Liver (tissue), 9 donors: ENCODE data around the gene ZNF341. TPM values are rescaled to one million over a fixed set of nuclear protein-coding genes. Genes with fewer than 3 reads are reported as not detected.
A peak's percentile ranks its signal among the peaks of the same experiment; 100 is the strongest.

Experiments
- DNase-seq: peaks from one replicate; pipeline ENCODE4 v3.0.0-alpha.2; 2017; ENCODE audit warnings: low spot score
- H3K27ac ChIP-seq, 2 donors: one replicate each; pipeline ENCODE4 v1.7.0; 2013; ENCODE audit warnings: inconsistent platforms in 2 of 2, low read length in 2 of 2, control low read depth in 1 of 2, low read depth in 1 of 2, mild to moderate bottlenecking in 1 of 2
- H3K27me3 ChIP-seq, 4 donors: one replicate each; pipeline versions ENCODE4 v1.6.1 to v1.7.0; 2013; ENCODE audit warnings: low read length in 3 of 4, inconsistent platforms in 1 of 4, mild to moderate bottlenecking in 1 of 4, moderate library complexity in 1 of 4; ENCODE audit not compliant: control insufficient read depth in 4 of 4, insufficient read depth in 4 of 4
- H3K36me3 ChIP-seq, 4 donors: one replicate each; pipeline versions ENCODE4 v1.6.1 to v1.7.0; 2013; ENCODE audit warnings: low read length in 3 of 4, mild to moderate bottlenecking in 3 of 4, low read depth in 1 of 4, moderate library complexity in 1 of 4; ENCODE audit not compliant: control insufficient read depth in 4 of 4, insufficient read depth in 3 of 4
- H3K4me1 ChIP-seq, 4 donors: one replicate each; pipeline versions ENCODE4 v1.6.1 to v1.7.0; 2013; ENCODE audit warnings: low read length in 3 of 4, mild to moderate bottlenecking in 3 of 4, moderate library complexity in 1 of 4; ENCODE audit not compliant: control insufficient read depth in 4 of 4, insufficient read depth in 4 of 4
- H3K4me3 ChIP-seq, 3 donors: one replicate each; pipeline versions ENCODE4 v1.6.1 to v1.7.0; 2013; ENCODE audit warnings: low read length in 3 of 3, control low read depth in 1 of 3, low read depth in 1 of 3, mild to moderate bottlenecking in 1 of 3
- H3K9ac ChIP-seq, 2 donors: one replicate each; pipeline ENCODE4 v1.7.0; 2013; ENCODE audit warnings: low read length in 2 of 2, mild to moderate bottlenecking in 2 of 2, moderate library complexity in 2 of 2, control low read depth in 1 of 2, low read depth in 1 of 2
- H3K9me3 ChIP-seq, 4 donors: one replicate each; pipeline versions ENCODE4 v1.6.1 to v1.7.0; 2013; ENCODE audit warnings: low read length in 3 of 4; ENCODE audit not compliant: control insufficient read depth in 4 of 4
- EGR1 ChIP-seq, 2 donors: IDR thresholded peaks; 2 replicates each; pipeline ENCODE4 v1.6.1; 2016 to 2018; ENCODE audit warnings: antibody characterized with exemption in 2 of 2, low read depth in 2 of 2
- FOXA1 ChIP-seq: IDR thresholded peaks from 2 replicates; pipeline ENCODE4 v1.6.1; 2016; ENCODE audit warnings: antibody characterized with exemption
- FOXA2 ChIP-seq: IDR thresholded peaks from 2 replicates; pipeline ENCODE4 v1.6.1; 2016; ENCODE audit warnings: antibody characterized with exemption
- GABPA ChIP-seq, 2 donors: IDR thresholded peaks in 1 of 2; conservative IDR thresholded peaks in 1 of 2; 2 replicates each; pipeline ENCODE4 v1.6.1; 2016; ENCODE audit warnings: antibody characterized with exemption in 2 of 2, mild to moderate bottlenecking in 1 of 2, moderate library complexity in 1 of 2
- HNF4A ChIP-seq, 2 donors: conservative IDR thresholded peaks; 2 replicates each; pipeline ENCODE4 v1.6.1; 2016; ENCODE audit warnings: antibody characterized with exemption in 2 of 2, mild to moderate bottlenecking in 2 of 2
- HNF4G ChIP-seq: IDR thresholded peaks from 2 replicates; pipeline ENCODE4 v1.6.1; 2016; ENCODE audit warnings: antibody characterized with exemption
- JUND ChIP-seq, 2 donors: IDR thresholded peaks; 2 replicates each; pipeline ENCODE4 v1.6.1; 2016; ENCODE audit warnings: antibody characterized with exemption in 2 of 2
- RAD21 ChIP-seq, 2 donors: IDR thresholded peaks; 2 replicates each; pipeline ENCODE4 v1.6.1; 2016; ENCODE audit warnings: antibody characterized with exemption in 2 of 2, mild to moderate bottlenecking in 2 of 2
- REST ChIP-seq: IDR thresholded peaks from 2 replicates; pipeline ENCODE4 v1.6.1; 2016; ENCODE audit warnings: antibody characterized with exemption, mild to moderate bottlenecking
- RXRA ChIP-seq, 2 donors: IDR thresholded peaks; 2 replicates each; pipeline ENCODE4 v1.6.1; 2017 to 2018; ENCODE audit warnings: antibody characterized with exemption in 2 of 2, mild to moderate bottlenecking in 1 of 2
- SP1 ChIP-seq: IDR thresholded peaks from 2 replicates; pipeline ENCODE4 v1.6.1; 2018; ENCODE audit warnings: antibody characterized with exemption, mild to moderate bottlenecking
- TAF1 ChIP-seq: conservative IDR thresholded peaks from 2 replicates; pipeline ENCODE4 v1.6.1; 2016; ENCODE audit warnings: antibody characterized with exemption, mild to moderate bottlenecking
- YY1 ChIP-seq: IDR thresholded peaks from 2 replicates; pipeline ENCODE4 v1.6.1; 2016; ENCODE audit warnings: antibody characterized with exemption, mild to moderate bottlenecking
- ZBTB33 ChIP-seq: IDR thresholded peaks from 2 replicates; pipeline ENCODE4 v1.6.1; 2016; ENCODE audit warnings: antibody characterized with exemption
- whole genome bisulfite sequencing: extraction: QIAGEN DNeasy Blood & Tissue Kit; methylation state at CpG from one replicate; pipeline ENCODE4 v1.1.7; 2013; 5-methylcytosine and 5-hydroxymethylcytosine counted together
- polyA plus RNA-seq, 2 donors: library from polyadenylated mRNA; stranded (reverse) in 1 of 2; unstranded in 1 of 2; fragments of 200-250 nt in 1 of 2; fragments of >200 nt in 1 of 2; fragmentation: Nextera tagmentation in 1 of 2; extraction: Ambion mirVana in 1 of 2; gene quantifications; one replicate each; pipeline versions ENCODE4 v1.2.1 to v1.2.3, GENCODE V29; 2013 to 2015
- total RNA-seq, 2 donors: library from RNA; depleted of rRNA; stranded (reverse); fragments of >200 nt; gene quantifications; one replicate each; pipeline ENCODE4 v1.2.3, GENCODE V29; 2014
- TF ChIP-seq, protein P1 (sequence below): IDR thresholded peaks from 2 replicates; pipeline ENCODE4 v1.6.1; 2016; ENCODE audit warnings: antibody characterized with exemption
- donor health status: healthy.
- donor health status: healthy.
- donor health status: healthy.
- donor health status: healthy.
- donor health status: healthy.

Gene ZNF341
- total and polyA plus RNA-seq, 4 donors = 0.69 to 1.1 (median 0.82) TPM

- H3K4me3 ChIP-seq = peak overlapping the region; percentile 53 to 94 (median 84)
- H3K27ac ChIP-seq = peak overlapping the region; percentile 93 to 100
- 19% methylated on average over 10 of the region's 10 CpGs for WGBS
- H3K9ac ChIP-seq = peak overlapping the region; percentile 95 to 100
- no peaks in the 10 kb centered on the region for H3K36me3 ChIP-seq
- peaks cover 12 to 37% (median 25%) of the 10 kb centered on the region in 4 donors for H3K4me1 ChIP-seq
- no peaks in the 10 kb centered on the region for H3K9me3 ChIP-seq
- TF ChIP-seq RXRA (IDR thresholded peaks at IDR 0.05) (no peak), GABPA (IDR thresholded peaks at IDR 0.05 in 1 of 2, conservative IDR thresholded peaks at IDR 0.05 in 1 of 2) (no peak), YY1 (no peak), FOXA1 (no peak), HNF4A (conservative IDR thresholded peaks at IDR 0.05) (peak; percentile 45 to 66), SP1 (peak; percentile 17)
- DNase-seq = peak; percentile 49
- H3K27me3 ChIP-seq = no peaks in the 10 kb centered on the region
Observed at GRCh38 chr20:33812908-33813462, 81.2 kb downstream of the ZNF341 start.

- TF ChIP-seq HNF4A (conservative IDR thresholded peaks at IDR 0.05) (peak; percentile 60 to 78), RAD21 (IDR thresholded peaks at IDR 0.05) (peak in 1 of 2 donors; percentile 9), SP1 (peak; percentile 49), FOXA2 (no peak), HNF4G (peak; percentile 10), ZBTB33 (no peak)
- TF ChIP-seq, protein P1, sequence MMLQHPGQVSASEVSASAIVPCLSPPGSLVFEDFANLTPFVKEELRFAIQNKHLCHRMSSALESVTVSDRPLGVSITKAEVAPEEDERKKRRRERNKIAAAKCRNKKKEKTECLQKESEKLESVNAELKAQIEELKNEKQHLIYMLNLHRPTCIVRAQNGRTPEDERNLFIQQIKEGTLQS = no peak
- peak overlapping the region; percentile 7 to 53 for H3K27ac ChIP-seq
- H3K4me1 ChIP-seq = peaks cover 12 to 37% (median 25%) of the 10 kb centered on the region in 4 donors
- DNase-seq = peak; percentile 48
- H3K4me3 ChIP-seq = no peak overlapping the region
- no peaks in the 10 kb centered on the region for H3K27me3 ChIP-seq
- H3K9me3 ChIP-seq = no peaks in the 10 kb centered on the region
- 37% methylated on average over 5 of the region's 5 CpGs for WGBS
- no peak overlapping the region for H3K9ac ChIP-seq
- H3K36me3 ChIP-seq = no peaks in the 10 kb centered on the region
Observed at GRCh38 chr20:33814238-33814712, 82.5 kb downstream of the ZNF341 start.

DNA sequence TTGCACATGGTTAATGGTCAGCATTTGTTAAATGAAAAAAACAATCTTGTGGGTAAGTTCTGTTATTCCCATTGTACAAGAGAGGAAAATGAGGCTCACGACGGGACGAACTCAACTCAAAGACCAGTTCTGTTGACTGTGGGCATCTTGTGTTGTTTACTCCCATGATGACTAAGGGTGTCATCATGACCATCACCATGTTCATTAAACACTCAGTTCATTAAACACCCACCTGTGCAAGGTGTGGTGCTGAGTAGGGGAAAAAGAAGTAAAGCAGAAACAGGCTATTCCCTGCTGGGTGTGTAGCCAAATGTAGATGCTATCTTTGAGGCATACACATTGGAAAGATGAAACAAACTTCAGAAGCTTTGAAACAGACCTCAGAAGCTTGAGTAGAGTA lies 83.9 kb downstream of the ZNF341 start:
- H3K27me3 ChIP-seq = no peaks in the 10 kb centered on the region
- peaks cover 12 to 39% (median 26%) of the 10 kb centered on the region in 4 donors for H3K4me1 ChIP-seq
- H3K27ac ChIP-seq = no peak overlapping the region
- H3K9me3 ChIP-seq = no peaks in the 10 kb centered on the region
- no peak overlapping the region for H3K9ac ChIP-seq
- H3K4me3 ChIP-seq = no peak overlapping the region
- no peak for TF ChIP-seq REST
- no peak for TF ChIP-seq FOXA1
- TF ChIP-seq EGR1 (IDR thresholded peaks at IDR 0.05; ENCODE audit: low read depth in 2 of 2) = no peak
- no peak for TF ChIP-seq RAD21 (IDR thresholded peaks at IDR 0.05)
- TF ChIP-seq, protein P1 = no peak
- TF ChIP-seq TAF1 = no peak
- no peak for TF ChIP-seq RXRA (IDR thresholded peaks at IDR 0.05)
- no peak for TF ChIP-seq JUND (IDR thresholded peaks at IDR 0.05)
- WGBS = 99% methylated on average over 3 of the region's 3 CpGs
- H3K36me3 ChIP-seq = no peaks in the 10 kb centered on the region
- DNase-seq = no peak
